Right lobe of liver (tissue), 4 donors: ENCODE data around the gene GALNT13.

Experiments used
- CTCF ChIP-seq, 4 donors: fragments of 200-600 bp in 3 of 4; fragments of 450-650 bp in 1 of 4; IDR thresholded peaks; one replicate each; pipeline versions ENCODE4 v1.5.1 to v1.8.0; 2016 to 2022; ENCODE audit warnings: antibody characterized with exemption in 4 of 4, mild to moderate bottlenecking in 2 of 4
- POLR2A ChIP-seq: fragments of 450-650 bp; IDR thresholded peaks from one replicate; pipeline ENCODE4 v1.6.1; 2017; ENCODE audit warnings: antibody characterized with exemption, mild to moderate bottlenecking
- donor health status: DM: no; HTN: no; CAD: no.
- donor health status: DM: no; HTN: no; CAD: no.
- donor health status: DM: no; HTN: yes; CAD: no.

- no peak for TF ChIP-seq CTCF (IDR thresholded peaks at IDR 0.05)
- no peak for TF ChIP-seq POLR2A
These were observed 18.9 kb downstream of the GALNT13 start for GRCh38 chr2:153890576-153890975.
